Measurements from ENCODE around the gene FAM193B.
A peak's percentile ranks its signal among the peaks of the same experiment; 100 is the strongest.

Gene FAM193B

GRCh38 chr5:177554474-177555111, at the start of gene FAM193B:
TSS of gene FAM193B (minus strand) at chr5:177554563. CDS start at chr5:177554458, 105 bp downstream.
- H3K9me3 Mint-ChIP-seq = no peaks in the 10 kb centered on the region
- DNase-seq (ENCODE audit: low spot score in 2 of 2) = peak; percentile 89 to 94
- peaks cover 3% of the 10 kb centered on the region for H3K36me3 Mint-ChIP-seq (ENCODE audit: insufficient read depth)
- no peaks in the 10 kb centered on the region for H3K27me3 Mint-ChIP-seq
- peak within 1 kb of the TSS; percentile 49 for H3K27ac Mint-ChIP-seq (ENCODE audit: low read depth)
- H3K4me1 Mint-ChIP-seq = peaks cover 27% of the 10 kb centered on the region
- peak; percentile 97 for ATAC-seq (replicated peaks; ENCODE audit: extremely low read depth, poor library complexity, severe bottlenecking)
- peak within 1 kb of the TSS; percentile 82 for H3K4me3 Mint-ChIP-seq

GRCh38 chr5:177604116-177604521, 49.8 kb upstream of the FAM193B start:
- ATAC-seq (replicated peaks; ENCODE audit: extremely low read depth, poor library complexity, severe bottlenecking) (no peak), DNase-seq (ENCODE audit: low spot score in 2 of 2) (no peak)
- Mint-ChIP-seq H3K4me3 (no peak overlapping the region), H3K4me1 (peaks cover 41% of the 10 kb centered on the region), H3K27me3 (no peaks in the 10 kb centered on the region), H3K36me3 (ENCODE audit: insufficient read depth) (peaks cover 11% of the 10 kb centered on the region), H3K27ac (ENCODE audit: low read depth) (no peak overlapping the region), H3K9me3 (no peaks in the 10 kb centered on the region)

- Mint-ChIP-seq H3K36me3 (ENCODE audit: insufficient read depth) (peaks cover 11% of the 10 kb centered on the region), H3K9me3 (no peaks in the 10 kb centered on the region), H3K4me1 (peaks cover 46% of the 10 kb centered on the region), H3K27ac (ENCODE audit: low read depth) (no peak overlapping the region), H3K27me3 (no peaks in the 10 kb centered on the region), H3K4me3 (no peak overlapping the region)
- DNase-seq (ENCODE audit: low spot score in 2 of 2) (no peak), ATAC-seq (replicated peaks; ENCODE audit: extremely low read depth, poor library complexity, severe bottlenecking) (no peak)
These were observed 49.3 kb upstream of the FAM193B start for GRCh38 chr5:177603631-177604030.

GRCh38 chr5:177602458-177602830, 48.1 kb upstream of the FAM193B start:
- no peak for ATAC-seq (replicated peaks; ENCODE audit: extremely low read depth, poor library complexity, severe bottlenecking)
- Mint-ChIP-seq H3K9me3 (no peaks in the 10 kb centered on the region), H3K4me1 (peaks cover 50% of the 10 kb centered on the region), H3K4me3 (no peak overlapping the region), H3K36me3 (ENCODE audit: insufficient read depth) (peaks cover 11% of the 10 kb centered on the region), H3K27me3 (no peaks in the 10 kb centered on the region), H3K27ac (ENCODE audit: low read depth) (no peak overlapping the region)
- no peak for DNase-seq (ENCODE audit: low spot score in 2 of 2)

GRCh38 chr5:177601577-177602457, 47.5 kb upstream of the FAM193B start:
- Mint-ChIP-seq H3K4me1 (peaks cover 50% of the 10 kb centered on the region), H3K36me3 (ENCODE audit: insufficient read depth) (peaks cover 11% of the 10 kb centered on the region), H3K9me3 (no peaks in the 10 kb centered on the region), H3K4me3 (peak overlapping the region; percentile 89), H3K27ac (ENCODE audit: low read depth) (no peak overlapping the region), H3K27me3 (no peaks in the 10 kb centered on the region)
- DNase-seq (ENCODE audit: low spot score in 2 of 2) (no peak), ATAC-seq (replicated peaks; ENCODE audit: extremely low read depth, poor library complexity, severe bottlenecking) (no peak)

GRCh38 chr5:177601126-177601525, 46.8 kb upstream of the FAM193B start:
- no peaks in the 10 kb centered on the region for H3K27me3 Mint-ChIP-seq
- H3K4me3 Mint-ChIP-seq = peak overlapping the region; percentile 89
- ATAC-seq (replicated peaks; ENCODE audit: extremely low read depth, poor library complexity, severe bottlenecking) (no peak), DNase-seq (ENCODE audit: low spot score in 2 of 2) (no peak)
- peaks cover 11% of the 10 kb centered on the region for H3K36me3 Mint-ChIP-seq (ENCODE audit: insufficient read depth)
- peak overlapping the region; percentile 96 for H3K27ac Mint-ChIP-seq (ENCODE audit: low read depth)
- H3K9me3 Mint-ChIP-seq = no peaks in the 10 kb centered on the region
- H3K4me1 Mint-ChIP-seq = peaks cover 43% of the 10 kb centered on the region

GRCh38 chr5:177600508-177601018, 46.2 kb upstream of the FAM193B start:
- Mint-ChIP-seq H3K36me3 (ENCODE audit: insufficient read depth) (peaks cover 12% of the 10 kb centered on the region), H3K27me3 (no peaks in the 10 kb centered on the region), H3K4me3 (peak overlapping the region; percentile 89), H3K9me3 (no peaks in the 10 kb centered on the region), H3K27ac (ENCODE audit: low read depth) (peak overlapping the region; percentile 96), H3K4me1 (peaks cover 40% of the 10 kb centered on the region)
- DNase-seq (ENCODE audit: low spot score in 2 of 2) = no peak
- peak; percentile 13 for ATAC-seq (replicated peaks; ENCODE audit: extremely low read depth, poor library complexity, severe bottlenecking)

GRCh38 chr5:177599731-177600507, 45.6 kb upstream of the FAM193B start, which contains the start of gene B4GALT7:
TSS of gene B4GALT7 (plus strand) at chr5:177600132. CDS start at chr5:177600211, 79 bp downstream.
- peak; percentile 51 to 74 for DNase-seq (ENCODE audit: low spot score in 2 of 2)
- Mint-ChIP-seq H3K9me3 (no peaks in the 10 kb centered on the region), H3K27ac (ENCODE audit: low read depth) (peak within 1 kb of the TSS; percentile 96), H3K36me3 (ENCODE audit: insufficient read depth) (peaks cover 16% of the 10 kb centered on the region), H3K27me3 (no peaks in the 10 kb centered on the region), H3K4me3 (peak within 1 kb of the TSS; percentile 89), H3K4me1 (peaks cover 40% of the 10 kb centered on the region)
- peak; percentile 87 for ATAC-seq (replicated peaks; ENCODE audit: extremely low read depth, poor library complexity, severe bottlenecking)

GRCh38 chr5:177598477-177598876, 44.1 kb upstream of the FAM193B start:
- H3K4me1 Mint-ChIP-seq = peaks cover 42% of the 10 kb centered on the region
- no peak for DNase-seq (ENCODE audit: low spot score in 2 of 2)
- no peaks in the 10 kb centered on the region for H3K27me3 Mint-ChIP-seq
- peak overlapping the region; percentile 96 for H3K27ac Mint-ChIP-seq (ENCODE audit: low read depth)
- peaks cover 25% of the 10 kb centered on the region for H3K36me3 Mint-ChIP-seq (ENCODE audit: insufficient read depth)
- no peaks in the 10 kb centered on the region for H3K9me3 Mint-ChIP-seq
- H3K4me3 Mint-ChIP-seq = peak overlapping the region; percentile 89
- no peak for ATAC-seq (replicated peaks; ENCODE audit: extremely low read depth, poor library complexity, severe bottlenecking)

GRCh38 chr5:177596775-177597238, 42.4 kb upstream of the FAM193B start:
- H3K36me3 Mint-ChIP-seq (ENCODE audit: insufficient read depth) = peaks cover 29% of the 10 kb centered on the region
- H3K27me3 Mint-ChIP-seq = no peaks in the 10 kb centered on the region
- no peaks in the 10 kb centered on the region for H3K9me3 Mint-ChIP-seq
- DNase-seq (ENCODE audit: low spot score in 2 of 2) (no peak), ATAC-seq (replicated peaks; ENCODE audit: extremely low read depth, poor library complexity, severe bottlenecking) (no peak)
- peaks cover 39% of the 10 kb centered on the region for H3K4me1 Mint-ChIP-seq
- no peak overlapping the region for H3K4me3 Mint-ChIP-seq
- peak overlapping the region; percentile 74 for H3K27ac Mint-ChIP-seq (ENCODE audit: low read depth)

GRCh38 chr5:177595991-177596774, 41.8 kb upstream of the FAM193B start:
- H3K36me3 Mint-ChIP-seq (ENCODE audit: insufficient read depth) = peaks cover 33% of the 10 kb centered on the region
- H3K4me1 Mint-ChIP-seq = peaks cover 44% of the 10 kb centered on the region
- H3K9me3 Mint-ChIP-seq = no peaks in the 10 kb centered on the region
- H3K4me3 Mint-ChIP-seq = no peak overlapping the region
- no peaks in the 10 kb centered on the region for H3K27me3 Mint-ChIP-seq
- DNase-seq (ENCODE audit: low spot score in 2 of 2) (no peak), ATAC-seq (replicated peaks; ENCODE audit: extremely low read depth, poor library complexity, severe bottlenecking) (no peak)
- H3K27ac Mint-ChIP-seq (ENCODE audit: low read depth) = peak overlapping the region; percentile 74
